ACHN (cell line): Measurements from ENCODE around the gene SLC27A5.
"Not testable (repeated sequence)": the region's sequence is repeated elsewhere in the genome, so short reads cannot be mapped to it uniquely, and the experiment has no call there.

Source experiments
- DNase-seq: peaks from one replicate; pipeline ENCODE4 v3.0.0-alpha.2; 2015
- in situ Hi-C: cut with HindIII; loops from 2 replicates; pipeline ENCODE4 v1.10.0; 2017; ENCODE audit warnings: low sequenced_read_pairs, low pct_ligation_motif_present, low pct_unique_long_range_greater_than_20kb

SLC27A5 gene

DNA sequence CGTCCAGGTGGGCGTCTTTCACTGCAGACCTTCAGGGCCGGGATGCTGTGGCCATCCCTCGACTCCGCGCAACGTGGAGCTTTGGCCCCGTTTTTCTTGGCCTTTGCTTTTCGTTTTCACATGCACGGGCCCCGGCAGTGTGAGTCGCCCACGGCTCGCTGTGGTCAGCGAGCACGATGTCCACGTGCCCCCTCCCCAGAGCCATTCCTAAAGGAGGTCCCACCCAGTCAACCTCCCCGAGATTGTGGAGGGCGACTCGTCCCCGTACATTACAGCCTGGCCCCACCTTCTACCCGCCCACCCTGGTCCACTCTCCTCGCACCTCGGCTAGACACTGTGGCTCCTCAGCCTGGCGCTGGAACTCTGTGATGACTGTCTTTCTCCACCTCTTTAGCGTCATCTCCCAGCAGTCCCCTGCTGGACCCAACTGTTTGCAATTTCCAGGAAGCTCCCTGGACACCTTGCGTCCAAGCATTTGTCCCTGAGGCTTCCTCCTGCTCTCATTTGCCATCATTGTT, 35.2 kb downstream of the SLC27A5 start:
- no peak for DNase-seq
- in situ Hi-C loops: no loop called here

DNA sequence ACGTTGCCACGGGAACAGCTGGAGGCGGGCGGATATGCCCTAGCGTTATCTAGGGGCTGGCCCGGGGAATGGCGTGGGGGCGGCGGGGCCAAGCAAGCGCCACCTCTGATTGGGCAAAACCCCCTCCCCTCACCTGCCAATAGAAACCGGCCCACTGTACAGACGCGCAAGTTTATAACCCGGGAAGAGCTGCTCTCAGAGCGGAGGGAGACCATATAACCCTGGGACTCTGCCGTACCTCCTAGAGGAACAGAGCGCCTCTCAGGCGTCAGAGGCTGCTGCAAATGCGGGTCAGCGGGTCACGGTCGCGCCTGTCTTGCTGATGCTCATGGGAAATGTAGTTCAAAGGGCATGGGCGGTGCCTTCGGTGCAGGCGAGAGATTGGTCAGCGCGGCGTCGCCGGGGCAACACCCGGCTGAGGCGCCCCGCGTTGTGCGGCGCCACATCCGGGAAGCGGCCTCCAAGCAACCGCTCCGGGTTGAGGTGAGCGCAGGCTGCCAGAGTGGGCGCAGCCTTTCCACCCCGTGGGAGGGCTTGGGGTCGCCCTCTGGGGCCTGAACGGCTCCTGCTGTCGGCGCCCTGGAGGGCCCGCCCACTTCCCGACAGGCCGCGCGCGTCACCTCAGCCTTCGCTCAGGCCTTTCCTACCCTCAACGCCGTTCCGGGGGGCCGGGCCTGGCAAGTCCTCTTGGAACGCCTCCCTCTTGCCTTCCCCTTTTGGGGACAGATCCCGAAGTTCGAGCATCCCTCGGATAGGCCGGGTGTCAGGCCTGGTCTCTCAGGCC, 35.9 kb downstream of the SLC27A5 start, which contains the start of gene ZNF446:
Gene ZNF446 (plus strand): TSS at position 639 of the 784 bp plus-strand sequence. CDS start 867 bp downstream, outside the sequence.
- peak; percentile 92 for DNase-seq
- in situ Hi-C loops: no loop called here

DNA sequence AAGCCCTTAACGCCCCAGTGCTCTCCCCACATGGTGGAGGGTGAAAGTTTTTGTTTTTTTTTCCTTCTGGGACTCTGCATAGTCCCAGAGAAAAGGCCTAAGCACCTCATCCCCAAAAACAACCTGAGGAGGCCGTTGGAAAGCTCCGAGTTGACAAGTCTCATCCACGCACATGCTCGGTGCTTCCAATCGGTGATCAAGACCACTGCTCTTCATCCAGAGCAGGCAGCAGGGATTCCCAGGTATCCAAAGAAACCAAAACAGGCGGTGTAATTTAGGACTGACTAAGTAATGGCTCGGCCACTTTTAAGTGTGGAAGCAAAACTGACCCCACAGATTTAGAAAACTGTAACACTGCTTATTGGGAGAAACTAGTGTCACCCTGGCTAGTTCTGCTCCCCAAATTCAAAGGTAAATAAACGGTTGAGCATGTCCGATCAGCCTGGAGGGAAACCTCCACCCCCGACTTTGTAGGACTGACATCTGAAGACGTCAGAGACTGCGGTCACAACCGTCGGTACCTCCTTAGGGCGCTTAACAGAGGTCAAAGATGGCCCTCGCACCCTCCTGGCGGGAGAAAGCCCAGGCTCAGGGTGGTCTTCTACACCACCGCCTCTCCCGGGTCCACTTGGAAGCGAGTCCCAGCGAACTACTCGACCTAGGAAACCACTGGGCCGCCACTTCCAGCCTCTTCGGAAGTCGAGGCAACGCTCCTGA, 36.6 kb downstream of the SLC27A5 start:
- in situ Hi-C loops: no loop called here
- no peak for DNase-seq

DNA sequence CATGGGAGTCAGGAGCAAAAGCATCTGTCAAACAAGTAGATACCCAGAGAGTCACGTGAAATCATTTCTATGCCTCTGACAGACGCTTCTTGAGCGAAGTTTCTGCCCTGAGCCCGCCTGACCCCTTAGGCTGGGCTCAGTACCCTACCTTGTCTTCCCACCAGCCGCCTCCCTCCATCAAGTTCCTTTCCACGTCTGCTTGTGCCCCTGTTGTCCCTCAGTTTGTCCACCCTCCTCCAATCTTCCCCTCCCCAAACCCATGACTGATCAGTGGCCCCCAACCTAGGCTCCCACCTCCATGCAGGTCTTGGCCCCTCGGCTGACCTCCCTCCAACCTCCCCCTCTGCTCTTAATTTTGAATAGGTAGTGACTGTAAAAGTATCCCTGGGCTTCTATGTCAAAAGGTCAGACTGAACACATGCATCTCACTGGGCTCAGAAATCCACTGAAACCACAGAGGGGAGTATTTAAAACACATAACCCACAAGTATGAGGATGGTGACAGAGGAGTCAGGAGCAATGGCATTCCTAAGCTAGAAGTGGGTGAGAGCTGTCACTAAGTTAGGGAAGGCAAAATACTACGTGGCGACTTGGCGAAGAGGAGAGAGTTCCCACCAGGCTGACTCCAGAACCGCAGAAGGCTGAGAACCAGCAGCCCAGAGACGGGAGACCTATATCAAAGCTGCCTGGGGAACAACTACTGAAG, 37.3 kb downstream of the SLC27A5 start:
- in situ Hi-C loops: no loop called here
- peak; percentile 31 for DNase-seq

DNA sequence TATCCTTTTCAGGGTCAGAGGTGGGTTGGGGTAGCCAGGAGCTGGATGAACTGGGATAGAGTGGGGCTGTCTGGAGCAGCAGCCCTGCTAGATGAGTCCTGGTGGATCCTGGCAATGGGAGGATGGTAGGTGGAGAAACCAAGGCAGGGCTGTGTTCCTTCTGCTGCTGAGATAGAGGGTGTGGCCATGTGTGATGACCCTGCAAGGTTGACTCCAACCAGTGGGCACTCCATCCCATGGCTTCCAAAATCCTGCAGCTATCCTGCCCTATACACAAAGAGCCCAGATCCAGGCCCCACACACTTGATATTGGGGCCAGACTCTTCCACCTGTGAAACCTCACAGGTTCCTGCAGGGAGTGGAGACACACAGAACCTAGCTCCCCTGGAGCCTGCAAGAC, 38.0 kb downstream of the SLC27A5 start:
- in situ Hi-C loops: no loop called here

GRCh38 chr19:58471736-58472135, 40.1 kb downstream of the SLC27A5 start:
- in situ Hi-C loops: no loop called here
- DNase-seq: no peak

More for the DNA sequence above, 38.0 kb downstream of the SLC27A5 start:
- no peak for DNase-seq

GRCh38 chr19:58470837-58471543, 40.8 kb downstream of the SLC27A5 start:
- in situ Hi-C loops: not testable (repeated sequence)

GRCh38 chr19:58469241-58470013, 42.4 kb downstream of the SLC27A5 start:
- DNase-seq: no peak
- in situ Hi-C loops: no loop called here

More at GRCh38 chr19:58470837-58471543, 40.8 kb downstream of the SLC27A5 start:
- not testable (repeated sequence) for DNase-seq

DNA sequence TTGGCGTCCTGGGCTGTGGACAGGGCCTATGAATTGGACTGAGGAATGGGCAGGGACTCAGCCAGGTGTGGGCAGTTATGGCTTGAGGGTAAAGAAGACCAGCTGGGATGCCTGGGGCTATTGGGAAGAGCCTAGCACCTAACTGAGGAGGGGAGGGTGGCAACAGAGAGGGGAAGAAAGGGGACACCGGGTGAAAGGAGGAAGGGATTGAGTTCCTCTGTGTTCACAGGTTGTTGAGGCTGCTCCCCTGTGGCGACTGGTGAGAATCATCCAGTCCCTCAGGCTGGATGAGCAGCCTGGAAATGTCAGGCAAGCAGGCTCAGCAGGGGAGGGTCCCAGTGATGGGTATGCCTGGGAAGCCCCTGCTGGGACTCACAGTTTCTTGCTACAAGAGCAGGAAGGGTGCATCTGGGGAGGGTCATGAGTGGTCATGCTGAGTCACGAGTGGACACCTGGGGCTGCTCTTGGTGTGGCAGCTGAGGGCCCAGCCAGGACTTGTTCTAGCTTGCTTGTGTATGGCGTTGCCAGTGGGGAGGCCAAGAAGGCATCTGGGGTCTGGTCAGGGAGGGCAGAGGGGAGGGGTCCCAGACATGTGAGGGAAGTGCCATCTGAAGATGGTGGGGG, 43.5 kb downstream of the SLC27A5 start:
- no peak for DNase-seq
- in situ Hi-C loops: no loop called here

DNA sequence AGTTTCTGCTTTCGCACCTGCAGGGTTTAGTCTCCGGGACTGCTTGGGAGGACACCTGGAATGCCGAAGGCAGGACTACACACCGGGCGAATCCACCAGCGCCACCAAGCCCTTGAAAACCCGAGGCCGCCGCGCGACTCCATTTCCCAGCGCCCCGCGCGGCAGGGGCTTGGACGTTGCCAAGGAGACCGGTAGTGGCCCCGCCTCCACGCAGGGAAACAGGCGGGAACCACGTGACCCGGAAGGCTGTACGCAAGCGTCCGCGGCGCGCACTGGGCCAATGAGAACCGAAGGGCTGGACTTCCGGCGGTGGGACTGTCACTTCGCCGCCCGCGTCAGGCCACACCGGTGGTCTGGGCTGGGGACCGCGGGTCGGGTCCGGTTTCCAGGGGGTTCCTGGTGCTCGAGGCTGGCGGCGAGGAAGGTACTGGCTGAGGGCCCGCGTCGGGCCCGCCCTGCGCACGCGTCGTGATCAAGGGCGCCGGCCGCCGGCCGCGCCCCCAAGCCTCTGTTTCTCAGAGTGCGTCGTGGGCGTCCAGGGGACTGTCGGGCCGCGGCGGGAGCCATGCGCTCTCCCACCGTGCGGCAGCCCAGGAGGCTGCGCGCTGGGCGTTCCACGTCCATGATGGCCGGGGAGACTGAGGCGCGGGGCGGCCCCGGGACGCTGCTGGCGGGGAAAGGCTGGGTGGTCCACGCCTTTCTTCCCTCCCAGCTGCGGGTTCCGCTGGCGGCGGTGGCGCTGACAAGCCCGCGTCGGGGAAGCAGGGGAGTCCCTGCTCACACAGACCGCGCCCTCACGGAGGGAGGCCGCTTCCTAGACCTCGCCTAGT, 44.8 kb downstream of the SLC27A5 start, which contains the start of gene ZNF324:
Gene ZNF324 (plus strand): TSS at position 321 of the 830 bp plus-strand sequence. CDS start 2,106 bp downstream, outside the sequence.
- peak; percentile 95 for DNase-seq
- in situ Hi-C loops: no loop called here

DNA sequence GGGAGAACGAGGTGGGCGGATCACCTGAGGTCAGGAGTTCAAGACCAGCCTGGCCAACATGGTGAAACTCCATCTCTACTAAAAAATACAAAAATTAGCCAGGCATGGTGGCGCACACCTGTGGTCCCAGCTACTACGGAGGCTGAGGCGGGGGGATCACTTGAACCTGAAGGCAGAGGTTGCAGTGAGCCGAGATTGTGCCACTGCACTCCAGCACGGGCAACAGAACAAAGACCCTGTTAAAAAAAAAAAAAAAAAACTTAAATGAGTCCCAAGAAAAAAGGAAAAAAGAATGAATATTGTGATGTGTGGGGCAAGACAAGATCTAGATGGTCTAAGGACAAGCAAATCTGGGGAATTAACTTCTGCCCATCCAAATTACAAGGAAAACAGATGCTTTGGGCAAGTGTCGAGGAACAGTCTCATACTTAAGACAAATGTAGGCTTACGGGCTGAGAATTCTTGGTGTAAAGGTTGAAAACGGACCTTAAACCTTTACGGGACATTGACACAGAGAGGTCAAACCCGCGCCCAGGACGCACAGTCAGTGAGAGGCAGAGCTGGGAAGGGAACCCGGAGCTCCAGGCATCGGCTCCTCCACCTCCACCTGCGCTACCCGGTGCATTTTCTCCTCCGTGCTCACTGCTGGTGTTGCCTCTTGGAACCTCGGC, 45.6 kb downstream of the SLC27A5 start:
- in situ Hi-C loops: no loop called here

GRCh38 chr19:58460039-58460438, 51.8 kb downstream of the SLC27A5 start:
- in situ Hi-C loops: no loop called here
- DNase-seq: no peak

More for the DNA sequence above, 45.6 kb downstream of the SLC27A5 start:
- DNase-seq: no peak

DNA sequence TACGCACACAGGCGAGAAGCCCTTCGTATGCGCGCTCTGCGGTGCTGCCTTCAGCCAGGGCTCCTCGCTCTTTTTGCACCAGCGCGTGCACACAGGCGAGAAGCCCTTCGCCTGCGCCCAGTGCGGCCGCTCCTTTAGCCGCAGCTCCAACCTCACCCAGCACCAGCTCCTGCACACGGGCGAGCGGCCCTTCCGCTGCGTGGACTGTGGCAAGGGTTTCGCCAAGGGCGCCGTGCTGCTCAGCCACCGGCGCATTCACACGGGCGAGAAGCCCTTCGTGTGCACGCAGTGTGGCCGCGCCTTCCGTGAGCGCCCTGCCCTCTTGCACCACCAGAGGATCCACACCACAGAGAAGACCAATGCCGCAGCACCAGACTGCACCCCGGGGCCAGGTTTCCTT, 55.7 kb downstream of the SLC27A5 start:
- no peak for DNase-seq
- in situ Hi-C loops: no loop called here

GRCh38 chr19:58455306-58455705, 56.5 kb downstream of the SLC27A5 start:
- DNase-seq: no peak
- in situ Hi-C loops: no loop called here

DNA sequence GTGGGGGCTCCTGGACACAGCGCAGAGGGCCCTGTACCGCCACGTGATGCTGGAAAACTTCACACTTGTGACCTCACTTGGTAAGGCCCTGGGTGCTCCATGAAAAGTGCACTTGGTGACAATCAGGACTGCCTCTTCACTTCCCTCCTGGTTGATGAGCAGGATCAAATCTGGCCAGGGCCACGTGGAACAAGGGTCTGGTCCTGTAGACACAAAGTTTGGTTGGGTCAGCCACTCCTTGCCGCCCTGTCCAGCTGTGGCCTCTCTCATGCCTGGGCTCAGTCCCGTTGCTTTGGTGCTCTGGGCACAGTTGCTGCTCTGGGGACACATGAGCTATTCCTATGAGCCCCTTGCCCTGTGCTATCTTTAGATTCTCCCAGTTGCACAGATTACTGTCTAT, 58.0 kb downstream of the SLC27A5 start:
- in situ Hi-C loops: no loop called here
- no peak for DNase-seq
